K562 (cell line): Measurements from ENCODE around the gene SCP2. TPM values are rescaled to one million over a fixed set of nuclear protein-coding genes. Genes with fewer than 3 reads are reported as not detected.

Experiments
- ATAC-seq: fragments of 200-7000 bp; cut with Tn5 transposase; 3 replicates; pipeline ENCODE4 v1.9.1; 2020; ENCODE audit warnings: moderate library complexity
- BruUV-seq: library from RNA; stranded (reverse); fragments of 400-500 nt; replicated peaks from 2 replicates; lab custom pipeline; 2021; lab: Mats Ljungman, UMichigan
- CTCF ChIA-PET: fragments of 300-600 bp; formaldehyde crosslinking; extraction: SDS; loops from one replicate; lab custom pipeline; 2021; ENCODE audit warnings: low intra/inter-chr PET ratio; lab: Yijun Ruan, JAX
- POLR2A ChIA-PET: fragments of 300-600, 350-650 bp; sonication (Branson Sonifier 250); formaldehyde crosslinking; extraction: SDS; loops from one replicate; lab custom pipeline; 2021; ENCODE audit warnings: antibody characterized with exemption, inconsistent platforms; lab: Yijun Ruan, JAX
- DNase-seq, 4 experiments: peaks; one replicate each; pipeline versions ENCODE4 v3.0.0 to v3.0.0-alpha.2; 2011 to 2018; ENCODE audit warnings: low spot score in 3 of 4, mixed read lengths in 3 of 4; ENCODE audit errors: extremely low read depth in 1 of 4
- FAIRE-seq: peaks from 2 replicates; lab custom pipeline; 2011; peaks lifted over from hg19 to GRCh38; lab: Jason Lieb, UNC
- H2AFZ ChIP-seq: 2 replicates; pipeline ENCODE4 v1.6.0; 2011; ENCODE audit warnings: low read depth, low read length, control low read depth, inconsistent platforms
- H3K27ac ChIP-seq: fragments of 200-600 bp; 3 replicates; pipeline ENCODE4 v1.8.0; 2011; ENCODE audit warnings: low read depth, mild to moderate bottlenecking, control low read depth, inconsistent platforms, low read length, moderate library complexity, mixed read lengths; ENCODE audit errors: extremely low read depth
- H3K27me3 ChIP-seq, 2 experiments: fragments of 300-600 bp in 1 of 2; 2 replicates in 1 of 2; 3 replicates in 1 of 2; pipeline versions ENCODE4 v1.6.0 to v1.8.0; 2011; ENCODE audit warnings: inconsistent platforms in 2 of 2, low read length in 2 of 2, mild to moderate bottlenecking in 1 of 2, mixed read lengths in 1 of 2, moderate library complexity in 1 of 2; ENCODE audit not compliant: control insufficient read depth in 2 of 2, insufficient read depth in 2 of 2
- H3K36me3 ChIP-seq: fragments of 300-600 bp; 3 replicates; pipeline ENCODE4 v1.8.0; 2011; ENCODE audit warnings: mild to moderate bottlenecking, low read length, inconsistent platforms; ENCODE audit not compliant: control insufficient read depth, insufficient read depth
- H3K4me1 ChIP-seq, 2 experiments: fragments of 200-600 bp in 1 of 2; replicated peaks in 1 of 2; 2 replicates in 1 of 2; 3 replicates in 1 of 2; pipeline versions ENCODE4 v1.5.1 to v1.8.0; 2011; ENCODE audit warnings: inconsistent platforms in 2 of 2, low read length in 2 of 2, mild to moderate bottlenecking in 1 of 2, mixed read lengths in 1 of 2, moderate library complexity in 1 of 2; ENCODE audit not compliant: control insufficient read depth in 2 of 2, insufficient read depth in 2 of 2
- H3K4me2 ChIP-seq: 2 replicates; pipeline ENCODE4 v1.6.1; 2011; ENCODE audit warnings: low read length, control low read depth, inconsistent platforms, mixed read lengths; ENCODE audit not compliant: insufficient read depth
- H3K4me3 ChIP-seq: fragments of 200-600 bp; sonication (generic), shearing (Covaris generic); 2 replicates; pipeline ENCODE4 v1.5.1; 2016; ENCODE audit warnings: control low read depth, inconsistent platforms
- H3K79me2 ChIP-seq: fragments of 200-600 bp; 3 replicates; pipeline ENCODE4 v1.8.0; 2011; ENCODE audit warnings: low read length, inconsistent platforms; ENCODE audit not compliant: control insufficient read depth, insufficient read depth
- H3K9ac ChIP-seq, 2 experiments: 2 replicates each; pipeline versions ENCODE4 v1.6.0 to v1.6.1; 2011; ENCODE audit warnings: low read depth in 2 of 2, low read length in 2 of 2, control low read depth in 1 of 2, inconsistent platforms in 1 of 2, mild to moderate bottlenecking in 1 of 2, mixed read lengths in 1 of 2; ENCODE audit not compliant: insufficient read depth in 1 of 2
- H3K9me1 ChIP-seq: one replicate; pipeline ENCODE4 v1.6.0; 2011; ENCODE audit warnings: inconsistent platforms, mild to moderate bottlenecking, low read length, moderate library complexity; ENCODE audit not compliant: control insufficient read depth, insufficient read depth
- H3K9me3 ChIP-seq: replicated peaks from 2 replicates; pipeline ENCODE4 v1.5.1; 2011; ENCODE audit warnings: low read depth, low read length, inconsistent platforms; ENCODE audit not compliant: control insufficient read depth, insufficient read depth
- H4K20me1 ChIP-seq: replicated peaks from 2 replicates; pipeline ENCODE4 v1.6.1; 2011; ENCODE audit warnings: low read length, inconsistent platforms, mixed read lengths; ENCODE audit not compliant: control insufficient read depth, insufficient read depth
- ARID2 ChIP-seq: fragments of 450-650 bp; IDR thresholded peaks from 2 replicates; pipeline ENCODE4 v1.6.1; 2017; ENCODE audit warnings: antibody characterized with exemption, mild to moderate bottlenecking
- ERF ChIP-seq: fragments of 450-650 bp; formaldehyde crosslinking; IDR thresholded peaks from 2 replicates; pipeline ENCODE4 v1.4.0; 2020; ENCODE audit warnings: mild to moderate bottlenecking, mixed read lengths
- ETS2 ChIP-seq: IDR thresholded peaks from 2 replicates; pipeline ENCODE4 v1.6.1; 2016; ENCODE audit warnings: borderline replicate concordance, missing genetic modification characterization, mild to moderate bottlenecking, moderate library complexity, missing compliant biosample characterization; ENCODE audit not compliant: poor library complexity, severe bottlenecking
- GATAD2B ChIP-seq: fragments of 450-650 bp; IDR thresholded peaks from 2 replicates; pipeline ENCODE4 v1.6.1; 2017; ENCODE audit warnings: mild to moderate bottlenecking, borderline replicate concordance
- KDM2B ChIP-seq: fragments of 250-450 bp; sonication (Bioruptor Pico); IDR thresholded peaks from 2 replicates; pipeline ENCODE4 v1.8.0; 2021; ENCODE audit warnings: mild to moderate bottlenecking, moderate library complexity
- MCM7 ChIP-seq, 2 experiments: fragments of 450-650 bp; IDR thresholded peaks; 2 replicates each; pipeline ENCODE4 v1.6.1; 2016 to 2018
- NFATC3 ChIP-seq: fragments of 450-650 bp; IDR thresholded peaks from 2 replicates; pipeline ENCODE4 v1.6.1; 2017; ENCODE audit warnings: mild to moderate bottlenecking
- RAD51 ChIP-seq: fragments of 450-650 bp; IDR thresholded peaks from 2 replicates; pipeline ENCODE4 v1.7.1; 2016; ENCODE audit warnings: low read depth, mild to moderate bottlenecking, borderline replicate concordance
- TAF15 ChIP-seq: fragments of 200-400 bp; formaldehyde crosslinking; IDR thresholded peaks from 2 replicates; pipeline ENCODE4 v1.6.1; 2017; ENCODE audit warnings: mild to moderate bottlenecking, low read depth, low read length, moderate library complexity
- VEZF1 ChIP-seq: fragments of 200-800 bp; sonication (Bioruptor generic); IDR thresholded peaks from 2 replicates; pipeline ENCODE4 v1.6.1; 2017; ENCODE audit warnings: missing genetic modification characterization, missing compliant biosample characterization
- ZBTB49 ChIP-seq: sonication (generic); formaldehyde crosslinking; IDR thresholded peaks from 2 replicates; pipeline ENCODE4 v1.8.0; 2022; ENCODE audit warnings: missing genetic modification reagents, mild to moderate bottlenecking, borderline replicate concordance
- ZMIZ1 ChIP-seq, 2 experiments: fragments of 150-350 bp in 1 of 2; IDR thresholded peaks; 2 replicates each; pipeline ENCODE4 v1.6.1; 2012 to 2016; ENCODE audit warnings: low read depth in 2 of 2, low read length in 2 of 2, mild to moderate bottlenecking in 1 of 2, moderate library complexity in 1 of 2
- ZNF431 ChIP-seq: sonication (generic); formaldehyde crosslinking; IDR thresholded peaks from 2 replicates; pipeline ENCODE4 v1.8.0; 2022; ENCODE audit warnings: mild to moderate bottlenecking, missing genetic modification reagents
- WGBS: fragments of 100-300 bp; shearing (Covaris generic); methylation state at CpG from one replicate; pipeline ENCODE4 v1.1.6; 2016; ENCODE audit warnings: low coverage, mixed read lengths; ENCODE audit not compliant: insufficient coverage; ENCODE audit errors: missing lambda C conversion rate; 5-methylcytosine and 5-hydroxymethylcytosine counted together
- in situ Hi-C: fragments of 300-500 bp; cut with MboI; formaldehyde crosslinking; loops from 4 replicates; pipeline ENCODE4 v1.15.0; 2018; ENCODE audit warnings: inconsistent platforms, mixed read lengths
- intact Hi-C: fragments of 100-400 bp; cut with micrococcal nuclease; formaldehyde crosslinking; loops from 2 replicates; pipeline ENCODE4 v1.14.2; 2022
- polyA plus RNA-seq, 8 experiments: library from polyadenylated mRNA; depleted of rRNA in 4 of 8; stranded (reverse) in 5 of 8; unstranded in 3 of 8; fragments of >200 nt; fragmentation: Nextera tagmentation in 2 of 8; fragmentation: Illumina TruSeq in 1 of 8; extraction: Ambion mirVana in 2 of 8; extraction: Trizol in 1 of 8; gene quantifications; 2 replicates each; pipeline versions ENCODE4 v1.2.1 to v1.2.3, GENCODE V29; 2011 to 2014; ENCODE audit warnings: inconsistent platforms in 1 of 8, missing spikeins in 1 of 8
- total RNA-seq, 7 experiments: library from RNA; depleted of rRNA in 6 of 7; stranded (reverse); fragments of >200 nt in 6 of 7; fragmentation: Illumina TruSeq in 2 of 7; extraction: Trizol in 2 of 7; gene quantifications; 2 replicates each; pipeline versions ENCODE4 v1.2.1 to v1.2.3, GENCODE V29; 2011 to 2021; ENCODE audit warnings: low replicate concordance in 1 of 7

SCP2 gene
- total and polyA plus RNA-seq, 9 of the 15 experiments (the other 6 are each of a cell fraction or from before 2014, with no cell fraction given), result 63.8 to 258 (median 106) TPM

DNA sequence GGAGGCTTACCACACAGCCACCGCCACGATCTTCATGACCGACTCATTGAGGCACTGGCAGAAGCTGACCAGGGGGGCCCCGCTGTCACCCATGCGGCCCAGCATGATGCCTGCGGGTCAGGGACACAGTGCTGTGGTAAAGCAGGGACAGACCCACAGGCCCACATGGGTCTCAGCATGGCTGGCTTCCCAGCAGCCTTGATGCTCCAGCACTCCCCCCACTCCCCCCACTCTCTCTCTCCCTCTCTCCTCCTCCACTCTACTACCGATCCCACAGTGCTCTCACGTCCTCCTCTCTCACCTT, 166.3 kb downstream of the SCP2 start:
- intact Hi-C loops, result no loop called here
- no peaks in the 10 kb centered on the region for H3K79me2 ChIP-seq
- no peak overlapping the region for H2AFZ ChIP-seq
- H3K27ac ChIP-seq, result no peak overlapping the region
- DNase-seq, result no peak
- in situ Hi-C loops, result no loop called here
- 8% methylated on average over 8 of the region's 8 CpGs for WGBS
- no peaks in the 10 kb centered on the region for H3K36me3 ChIP-seq
- CTCF ChIA-PET, result interaction anchor here (0.7 kb wide), 1 partner anchor 1402 kb away, joined by 4 read pairs; no protein-coding TSS in a partner anchor
- ATAC-seq, result no peak
- TF ChIP-seq VEZF1 (CRISPR knock-in tag) (no peak), KDM2B (CRISPR knock-in tag) (no peak), ETS2 (tag) (no peak), GATAD2B (no peak), ZBTB49 (CRISPR knock-in tag) (no peak), ZMIZ1 (IDR thresholded peaks at IDR 0.05; ENCODE audit: low read depth in 2 of 2, low read length in 2 of 2) (no peak), NFATC3 (no peak), ARID2 (no peak), MCM7 (IDR thresholded peaks at IDR 0.05) (no peak), TAF15 (no peak), ZNF431 (CRISPR knock-in tag) (no peak), RAD51 (no peak), ERF (CRISPR knock-in tag) (no peak)
- peaks cover 31% of the 10 kb centered on the region for H3K9me3 ChIP-seq
- no peaks in the 10 kb centered on the region for H3K9me1 ChIP-seq
- H3K4me3 ChIP-seq, result no peak overlapping the region
- peaks cover 29 to 52% of the 10 kb centered on the region in 2 experiments for H3K27me3 ChIP-seq
- POLR2A ChIA-PET, result interaction anchor here (1.0 to 1.2 kb wide), 3 partner anchors 12 to 19 kb away, joined by 3 to 4 read pairs (median 3); no protein-coding TSS in a partner anchor
- no TSS peak for BruUV-seq
- no peak overlapping the region for H3K4me2 ChIP-seq
- H3K9ac ChIP-seq, result no peak overlapping the region
- no peak for FAIRE-seq
- H4K20me1 ChIP-seq, result no peaks in the 10 kb centered on the region
- peaks cover 5 to 46% of the 10 kb centered on the region in 2 experiments; a peak in 3 of 5 replicates for H3K4me1 ChIP-seq
